ENCODE measurements around the gene A2M.

Gene A2M

DNA sequence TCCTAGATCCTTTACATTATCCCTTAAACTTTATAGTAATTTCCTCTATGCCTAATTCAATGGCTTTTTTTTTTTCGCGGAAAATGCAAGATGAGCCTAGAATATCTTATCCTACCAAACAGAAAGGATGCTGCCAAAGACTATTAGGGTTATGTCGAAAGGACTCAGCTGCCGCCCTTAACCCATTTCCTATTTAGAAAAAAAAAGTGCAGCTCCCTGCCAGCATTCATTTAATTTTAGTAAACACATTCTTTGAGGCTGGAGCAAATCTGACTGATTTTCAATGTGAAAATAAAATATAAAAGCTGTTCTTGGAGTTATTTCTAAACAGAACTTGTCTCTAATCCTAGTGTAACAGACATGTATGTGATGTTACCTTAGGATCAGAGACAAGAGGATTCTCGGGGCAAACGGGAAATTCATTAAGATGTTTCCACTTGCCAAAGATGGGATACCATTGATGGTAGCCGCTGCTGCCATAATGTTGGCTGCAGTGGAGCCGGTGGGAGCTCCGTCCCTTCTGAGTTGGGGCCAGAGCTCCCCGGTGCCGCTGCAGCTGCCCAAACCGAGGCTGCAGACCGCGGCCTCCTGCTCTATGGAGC lies 8.2 kb upstream of the A2M start:
- TF ChIP-seq, protein P1, sequence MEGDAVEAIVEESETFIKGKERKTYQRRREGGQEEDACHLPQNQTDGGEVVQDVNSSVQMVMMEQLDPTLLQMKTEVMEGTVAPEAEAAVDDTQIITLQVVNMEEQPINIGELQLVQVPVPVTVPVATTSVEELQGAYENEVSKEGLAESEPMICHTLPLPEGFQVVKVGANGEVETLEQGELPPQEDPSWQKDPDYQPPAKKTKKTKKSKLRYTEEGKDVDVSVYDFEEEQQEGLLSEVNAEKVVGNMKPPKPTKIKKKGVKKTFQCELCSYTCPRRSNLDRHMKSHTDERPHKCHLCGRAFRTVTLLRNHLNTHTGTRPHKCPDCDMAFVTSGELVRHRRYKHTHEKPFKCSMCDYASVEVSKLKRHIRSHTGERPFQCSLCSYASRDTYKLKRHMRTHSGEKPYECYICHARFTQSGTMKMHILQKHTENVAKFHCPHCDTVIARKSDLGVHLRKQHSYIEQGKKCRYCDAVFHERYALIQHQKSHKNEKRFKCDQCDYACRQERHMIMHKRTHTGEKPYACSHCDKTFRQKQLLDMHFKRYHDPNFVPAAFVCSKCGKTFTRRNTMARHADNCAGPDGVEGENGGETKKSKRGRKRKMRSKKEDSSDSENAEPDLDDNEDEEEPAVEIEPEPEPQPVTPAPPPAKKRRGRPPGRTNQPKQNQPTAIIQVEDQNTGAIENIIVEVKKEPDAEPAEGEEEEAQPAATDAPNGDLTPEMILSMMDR (IDR thresholded peaks at IDR 0.05; ENCODE audit: low read depth, low read length): no peak
- no peak overlapping the region for H3K4me3 ChIP-seq (ENCODE audit: low read depth, low read length)
- no peak for DNase-seq (ENCODE audit: low read depth, low spot score)
- in situ Hi-C loops (cut with HindIII; ENCODE audit: low sequenced_read_pairs): no loop called here

DNA sequence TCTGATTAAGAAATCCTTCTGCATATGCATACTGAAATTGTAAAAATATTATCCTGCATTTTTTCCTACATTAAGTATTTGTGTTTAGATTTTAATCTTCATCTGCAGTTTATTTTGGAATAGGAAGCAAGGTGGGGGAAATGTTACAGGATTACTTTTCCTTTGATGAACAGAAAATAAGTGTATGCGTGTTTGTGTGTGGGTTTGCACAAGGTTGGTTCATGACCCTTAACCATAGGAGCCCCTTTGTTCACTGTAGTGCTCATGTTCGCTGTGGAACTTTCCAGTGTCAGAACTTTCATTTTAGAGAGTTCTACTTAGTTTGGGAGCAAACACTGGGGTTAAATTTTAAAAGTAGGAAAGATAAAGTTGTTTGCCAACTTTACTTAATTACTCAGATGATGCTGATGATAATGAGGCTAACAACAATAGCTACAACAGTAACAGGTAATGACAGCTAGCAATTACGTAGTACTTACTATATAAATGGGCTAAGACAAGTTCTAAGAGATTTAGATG lies 6.4 kb upstream of the A2M start:
- in situ Hi-C loops (cut with HindIII; ENCODE audit: low sequenced_read_pairs): no loop called here
- TF ChIP-seq, protein P1 (IDR thresholded peaks at IDR 0.05; ENCODE audit: low read depth, low read length): no peak
- DNase-seq (ENCODE audit: low read depth, low spot score): no peak
- no peak overlapping the region for H3K4me3 ChIP-seq (ENCODE audit: low read depth, low read length)

DNA sequence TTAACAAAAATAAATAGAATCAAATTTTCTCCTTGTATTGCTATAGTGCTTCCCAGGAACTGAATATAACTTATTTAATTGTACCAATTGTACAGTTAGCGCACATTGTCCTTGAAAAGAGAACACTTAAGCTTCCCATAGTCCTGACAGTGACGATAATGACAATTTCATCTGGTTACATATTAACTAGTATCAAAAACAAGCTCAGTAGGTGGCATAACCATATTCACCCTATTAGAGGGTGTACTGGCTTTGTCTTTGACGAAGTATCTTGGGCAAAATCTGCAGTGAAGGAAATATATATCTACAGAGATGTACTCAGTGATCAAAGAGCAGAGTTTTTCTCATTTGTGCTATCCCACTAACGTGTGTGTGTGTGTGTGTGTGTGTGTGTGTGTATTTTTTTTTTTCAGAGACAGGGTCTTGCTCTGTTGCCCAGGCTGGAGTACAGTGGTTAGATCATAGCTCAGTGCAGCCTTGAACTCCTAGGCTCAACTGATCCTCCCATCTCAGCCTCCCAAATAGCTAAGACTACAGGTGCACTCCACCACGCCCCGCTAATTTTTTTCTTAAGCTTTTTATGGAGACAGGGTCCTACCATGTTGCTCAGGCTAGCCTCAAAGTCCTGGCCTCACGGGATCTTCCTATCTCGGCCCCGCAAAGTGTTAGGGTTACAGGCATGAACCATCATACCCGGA lies 4.9 kb upstream of the A2M start:
- TF ChIP-seq, protein P1 (IDR thresholded peaks at IDR 0.05; ENCODE audit: low read depth, low read length): no peak
- in situ Hi-C loops (cut with HindIII; ENCODE audit: low sequenced_read_pairs): no loop called here
- H3K4me3 ChIP-seq (ENCODE audit: low read depth, low read length): no peak overlapping the region
- no peak for DNase-seq (ENCODE audit: low read depth, low spot score)

DNA sequence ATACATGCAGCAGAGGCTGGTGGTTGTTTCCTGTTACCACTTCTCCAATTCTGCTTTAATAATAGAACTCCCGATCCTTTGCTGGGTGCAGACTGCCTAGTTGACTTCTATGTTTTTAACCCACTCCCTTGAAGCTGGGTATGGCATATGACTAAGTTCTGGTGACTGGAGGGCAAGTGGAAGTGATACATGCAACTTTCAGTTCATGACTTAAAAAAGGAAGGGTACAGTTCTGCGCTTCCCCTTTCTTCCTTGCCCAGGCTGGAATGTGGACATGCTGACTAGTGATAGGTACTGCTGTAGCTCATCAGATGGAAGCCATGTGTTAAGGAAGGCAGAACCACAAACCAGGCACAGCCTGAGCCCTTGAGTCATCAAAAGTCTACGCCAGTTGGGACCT lies 2.4 kb upstream of the A2M start:
- no peak overlapping the region for H3K4me3 ChIP-seq (ENCODE audit: low read depth, low read length)
- no peak for DNase-seq (ENCODE audit: low read depth, low spot score)
- TF ChIP-seq, protein P1 (IDR thresholded peaks at IDR 0.05; ENCODE audit: low read depth, low read length): no peak
- in situ Hi-C loops (cut with HindIII; ENCODE audit: low sequenced_read_pairs): no loop called here

DNA sequence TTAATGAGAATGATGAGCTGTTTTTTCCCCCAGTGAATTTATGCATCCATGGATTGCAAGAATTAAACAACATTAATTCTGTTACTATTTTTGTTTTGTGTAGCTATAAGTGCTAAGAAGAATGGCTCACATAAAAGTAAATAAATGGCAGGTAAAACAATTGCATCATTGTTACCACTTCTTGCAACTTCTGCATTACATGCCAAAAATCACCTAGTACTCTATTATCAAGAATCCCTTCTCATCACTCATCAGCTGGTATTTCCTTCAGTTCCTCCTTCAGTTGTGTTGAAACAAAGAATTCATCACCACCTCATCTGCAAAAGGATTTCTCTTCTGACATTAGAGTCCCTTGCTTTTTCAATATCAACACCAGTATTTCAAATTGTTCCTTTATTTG lies 773 bp downstream of the A2M start:
- DNase-seq (ENCODE audit: low read depth, low spot score): no peak
- TF ChIP-seq, protein P1 (IDR thresholded peaks at IDR 0.05; ENCODE audit: low read depth, low read length): no peak
- no peak overlapping the region for H3K4me3 ChIP-seq (ENCODE audit: low read depth, low read length)
- in situ Hi-C loops (cut with HindIII; ENCODE audit: low sequenced_read_pairs): no loop called here

DNA sequence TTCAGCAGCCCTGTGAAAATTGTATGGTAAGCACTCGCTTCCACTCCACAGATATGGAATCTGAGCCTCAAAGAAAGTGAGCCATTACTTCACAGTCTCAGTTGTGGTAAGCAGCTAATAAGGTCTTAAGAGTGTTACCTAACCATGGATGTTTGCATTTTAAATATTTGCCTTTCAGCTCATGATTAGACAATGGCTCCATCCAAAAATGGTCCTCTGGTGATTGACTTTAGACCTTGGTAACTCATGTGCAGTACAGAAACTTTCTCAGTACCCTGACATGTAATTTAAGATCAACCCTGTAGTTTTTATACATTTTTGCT lies 1.8 kb downstream of the A2M start:
- TF ChIP-seq, protein P1 (IDR thresholded peaks at IDR 0.05; ENCODE audit: low read depth, low read length): no peak
- no peak for DNase-seq (ENCODE audit: low read depth, low spot score)
- no peak overlapping the region for H3K4me3 ChIP-seq (ENCODE audit: low read depth, low read length)
- in situ Hi-C loops (cut with HindIII; ENCODE audit: low sequenced_read_pairs): no loop called here

Measured in astrocyte of the spinal cord (primary cell).